Transverse colon (tissue), 4 donors: ENCODE results near the gene SCMH1. TPM values are rescaled to one million over a fixed set of nuclear protein-coding genes. Genes with fewer than 3 reads are reported as not detected.

ENCODE experiments used
- DNase-seq: peaks from one replicate; pipeline ENCODE4 v3.0.0-alpha.2; 2019
- H3K27ac ChIP-seq, 4 donors: fragments of 200-600 bp; sonication (generic); 2 replicates each; pipeline ENCODE4 v1.5.1; 2016 to 2018; ENCODE audit warnings: inconsistent platforms in 4 of 4
- H3K27me3 ChIP-seq: fragments of 200-600 bp; sonication (generic); 2 replicates; pipeline ENCODE4 v1.5.1; 2017; ENCODE audit warnings: inconsistent platforms
- H3K36me3 ChIP-seq, 4 donors: fragments of 200-600 bp; sonication (generic); 2 replicates each; pipeline ENCODE4 v1.5.1; 2017 to 2019; ENCODE audit warnings: inconsistent platforms in 4 of 4
- H3K4me1 ChIP-seq, 4 donors: fragments of 200-600 bp; sonication (generic); 2 replicates each; pipeline ENCODE4 v1.5.1; 2017 to 2020; ENCODE audit warnings: inconsistent platforms in 4 of 4
- H3K4me3 ChIP-seq, 4 donors: fragments of 200-600 bp; sonication (generic); 1 replicate in 1 of 4; 2 replicates in 3 of 4; pipeline versions ENCODE4 v1.5.1 to v1.6.1; 2017 to 2019; ENCODE audit warnings: inconsistent platforms in 4 of 4
- H3K9me3 ChIP-seq, 2 donors: fragments of 200-600 bp; sonication (generic); 2 replicates each; pipeline ENCODE4 v1.5.1; 2017 to 2019; ENCODE audit warnings: inconsistent platforms in 2 of 2
- EP300 ChIP-seq: sonication (generic); formaldehyde crosslinking; IDR thresholded peaks from one replicate; pipeline ENCODE4 v1.6.1; 2017; ENCODE audit warnings: antibody characterized with exemption, low read depth
- POLR2A ChIP-seq: fragments of 450-650 bp; IDR thresholded peaks from one replicate; pipeline ENCODE4 v1.6.1; 2016; ENCODE audit warnings: antibody characterized with exemption, mild to moderate bottlenecking, moderate library complexity
- POLR2AphosphoS5 ChIP-seq, 3 donors: sonication (generic); formaldehyde crosslinking; IDR thresholded peaks; one replicate each; pipeline ENCODE4 v1.6.1; 2016; ENCODE audit warnings: antibody characterized with exemption in 3 of 3
- WGBS, 2 donors: methylation state at CpG; one replicate each; pipeline ENCODE4 v1.1.5; 2018; ENCODE audit warnings: low coverage in 1 of 2; 5-methylcytosine and 5-hydroxymethylcytosine counted together
- in situ Hi-C, 4 donors: fragments of 200-750 bp; cut with MboI; loops; one replicate each; pipeline versions ENCODE4 v1.15.0 to v1.15.1; 2017; ENCODE audit warnings: low sequenced_read_pairs in 3 of 4, low pct_ligation_motif_present in 1 of 4, low pct_unique_long_range_greater_than_20kb in 1 of 4
- intact Hi-C: fragments of 100-400 bp; cut with DNase I; formaldehyde crosslinking; loops from one replicate; pipeline ENCODE4 v1.15.1; 2023; ENCODE audit warnings: low total_unique reads
- total RNA-seq, 4 donors: library from RNA; depleted of rRNA; stranded (reverse); fragments of >200 nt; gene quantifications; one replicate each; pipeline ENCODE4 v1.1.0, GENCODE V29; 2016
- TF ChIP-seq, protein P1 (sequence below), 5 experiments: fragments of 200-600 bp in 3 of 5; fragments of 450-650 bp in 2 of 5; sonication (generic) in 3 of 5; IDR thresholded peaks; 1 replicate in 2 of 5; 2 replicates in 3 of 5; pipeline ENCODE4 v1.5.1; 2016 to 2017; ENCODE audit warnings: antibody characterized with exemption in 5 of 5, inconsistent platforms in 3 of 5, mild to moderate bottlenecking in 2 of 5, moderate library complexity in 1 of 5

SCMH1 gene
- total RNA-seq, 4 donors from 2014 or later: 24.5 to 66.8 (median 49.1) TPM

DNA sequence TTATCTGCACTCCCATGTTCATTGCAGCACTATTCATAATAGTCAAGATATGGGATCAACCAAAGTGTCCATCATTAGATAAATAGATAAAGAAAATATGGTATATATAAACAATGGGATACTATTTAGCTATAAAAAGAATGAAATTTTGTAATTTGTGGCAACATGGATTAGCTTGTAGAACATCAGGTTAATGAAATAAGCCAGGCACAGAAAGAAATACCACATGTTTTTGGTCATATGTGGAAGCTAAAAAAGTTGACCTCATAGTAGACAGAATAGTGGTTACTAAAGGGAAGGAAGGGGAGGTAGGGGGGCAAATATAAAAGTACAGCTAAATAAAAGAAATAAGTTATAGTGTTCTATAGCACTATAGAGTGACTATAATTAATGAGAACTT, 68.5 kb downstream of the SCMH1 start:
- DNase-seq: no peak
- H3K27me3 ChIP-seq: no peaks in the 10 kb centered on the region
- no peaks in the 10 kb centered on the region for H3K36me3 ChIP-seq
- H3K4me3 ChIP-seq: no peak overlapping the region
- intact Hi-C loops (no loop called here), in situ Hi-C loops (no loop called here)
- H3K27ac ChIP-seq: no peak overlapping the region
- H3K4me1 ChIP-seq: no peaks in the 10 kb centered on the region
- no peaks in the 10 kb centered on the region for H3K9me3 ChIP-seq
- no peak for TF ChIP-seq EP300
- TF ChIP-seq POLR2A: no peak
- TF ChIP-seq, protein P1, sequence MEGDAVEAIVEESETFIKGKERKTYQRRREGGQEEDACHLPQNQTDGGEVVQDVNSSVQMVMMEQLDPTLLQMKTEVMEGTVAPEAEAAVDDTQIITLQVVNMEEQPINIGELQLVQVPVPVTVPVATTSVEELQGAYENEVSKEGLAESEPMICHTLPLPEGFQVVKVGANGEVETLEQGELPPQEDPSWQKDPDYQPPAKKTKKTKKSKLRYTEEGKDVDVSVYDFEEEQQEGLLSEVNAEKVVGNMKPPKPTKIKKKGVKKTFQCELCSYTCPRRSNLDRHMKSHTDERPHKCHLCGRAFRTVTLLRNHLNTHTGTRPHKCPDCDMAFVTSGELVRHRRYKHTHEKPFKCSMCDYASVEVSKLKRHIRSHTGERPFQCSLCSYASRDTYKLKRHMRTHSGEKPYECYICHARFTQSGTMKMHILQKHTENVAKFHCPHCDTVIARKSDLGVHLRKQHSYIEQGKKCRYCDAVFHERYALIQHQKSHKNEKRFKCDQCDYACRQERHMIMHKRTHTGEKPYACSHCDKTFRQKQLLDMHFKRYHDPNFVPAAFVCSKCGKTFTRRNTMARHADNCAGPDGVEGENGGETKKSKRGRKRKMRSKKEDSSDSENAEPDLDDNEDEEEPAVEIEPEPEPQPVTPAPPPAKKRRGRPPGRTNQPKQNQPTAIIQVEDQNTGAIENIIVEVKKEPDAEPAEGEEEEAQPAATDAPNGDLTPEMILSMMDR (IDR thresholded peaks at IDR 0.05): no peak
- TF ChIP-seq POLR2AphosphoS5 (IDR thresholded peaks at IDR 0.05): no peak

- H3K27me3 ChIP-seq: no peaks in the 10 kb centered on the region
- TF ChIP-seq POLR2A (no peak), EP300 (no peak), POLR2AphosphoS5 (IDR thresholded peaks at IDR 0.05) (no peak)
- TF ChIP-seq, protein P1 (IDR thresholded peaks at IDR 0.05): no peak
- WGBS, 2 donors: 29 to 87% methylated on average over 1 of the region's 1 CpG
- intact Hi-C loops: no loop called here
- H3K9me3 ChIP-seq: peaks cover 8 to 10% of the 10 kb centered on the region in 2 donors
- no peak overlapping the region for H3K4me3 ChIP-seq
- no peaks in the 10 kb centered on the region for H3K4me1 ChIP-seq
- no peak overlapping the region for H3K27ac ChIP-seq
- no peaks in the 10 kb centered on the region for H3K36me3 ChIP-seq
- DNase-seq: no peak
- in situ Hi-C loops: no loop called here
Measured at GRCh38 chr1:41171266-41171874, 70.7 kb downstream of the SCMH1 start.

GRCh38 chr1:41169799-41170180, 72.3 kb downstream of the SCMH1 start:
- no peak for DNase-seq
- in situ Hi-C loops (no loop called here), intact Hi-C loops (no loop called here)
- no peak for TF ChIP-seq POLR2AphosphoS5 (IDR thresholded peaks at IDR 0.05)
- TF ChIP-seq, protein P1 (IDR thresholded peaks at IDR 0.05): no peak
- TF ChIP-seq EP300: no peak
- no peak for TF ChIP-seq POLR2A
- no peak overlapping the region for H3K4me3 ChIP-seq
- no peaks in the 10 kb centered on the region for H3K36me3 ChIP-seq
- H3K27ac ChIP-seq: no peak overlapping the region
- H3K27me3 ChIP-seq: no peaks in the 10 kb centered on the region
- peaks cover 8 to 10% of the 10 kb centered on the region in 2 donors for H3K9me3 ChIP-seq
- 92 to 100% methylated on average over 1 to 3 of the region's 3 CpGs for WGBS, 2 donors
- no peaks in the 10 kb centered on the region for H3K4me1 ChIP-seq

GRCh38 chr1:41169066-41169798, 72.9 kb downstream of the SCMH1 start:
- intact Hi-C loops: no loop called here
- H3K27ac ChIP-seq: no peak overlapping the region
- WGBS, 2 donors: 94 to 100% methylated on average over 3 to 7 of the region's 7 CpGs
- no peaks in the 10 kb centered on the region for H3K36me3 ChIP-seq
- H3K27me3 ChIP-seq: no peaks in the 10 kb centered on the region
- DNase-seq: no peak
- H3K9me3 ChIP-seq: peaks cover 8 to 10% of the 10 kb centered on the region in 2 donors
- H3K4me1 ChIP-seq: no peaks in the 10 kb centered on the region
- in situ Hi-C loops: no loop called here
- no peak overlapping the region for H3K4me3 ChIP-seq
- TF ChIP-seq POLR2AphosphoS5 (IDR thresholded peaks at IDR 0.05) (no peak), EP300 (no peak), POLR2A (no peak)
- TF ChIP-seq, protein P1 (IDR thresholded peaks at IDR 0.05): no peak
